Subcutaneous adipose tissue (tissue), 4 donors: ENCODE data around the gene FBXO5. TPM values are rescaled to one million over a fixed set of nuclear protein-coding genes. Genes with fewer than 3 reads are reported as not detected.

Source experiments
- CTCF ChIP-seq: fragments of 450-650 bp; IDR thresholded peaks from one replicate; pipeline ENCODE4 v1.5.1; 2016; ENCODE audit warnings: low read depth, mild to moderate bottlenecking, control low read depth, antibody characterized with exemption, moderate library complexity
- total RNA-seq, 4 donors: library from RNA; depleted of rRNA; stranded (reverse); fragments of >200 nt; gene quantifications; one replicate each; pipeline ENCODE4 v1.1.0, GENCODE V29; 2016

Gene FBXO5
- total RNA-seq, 4 donors from 2014 or later, result 3.1 to 4.8 (median 4.1) TPM

DNA sequence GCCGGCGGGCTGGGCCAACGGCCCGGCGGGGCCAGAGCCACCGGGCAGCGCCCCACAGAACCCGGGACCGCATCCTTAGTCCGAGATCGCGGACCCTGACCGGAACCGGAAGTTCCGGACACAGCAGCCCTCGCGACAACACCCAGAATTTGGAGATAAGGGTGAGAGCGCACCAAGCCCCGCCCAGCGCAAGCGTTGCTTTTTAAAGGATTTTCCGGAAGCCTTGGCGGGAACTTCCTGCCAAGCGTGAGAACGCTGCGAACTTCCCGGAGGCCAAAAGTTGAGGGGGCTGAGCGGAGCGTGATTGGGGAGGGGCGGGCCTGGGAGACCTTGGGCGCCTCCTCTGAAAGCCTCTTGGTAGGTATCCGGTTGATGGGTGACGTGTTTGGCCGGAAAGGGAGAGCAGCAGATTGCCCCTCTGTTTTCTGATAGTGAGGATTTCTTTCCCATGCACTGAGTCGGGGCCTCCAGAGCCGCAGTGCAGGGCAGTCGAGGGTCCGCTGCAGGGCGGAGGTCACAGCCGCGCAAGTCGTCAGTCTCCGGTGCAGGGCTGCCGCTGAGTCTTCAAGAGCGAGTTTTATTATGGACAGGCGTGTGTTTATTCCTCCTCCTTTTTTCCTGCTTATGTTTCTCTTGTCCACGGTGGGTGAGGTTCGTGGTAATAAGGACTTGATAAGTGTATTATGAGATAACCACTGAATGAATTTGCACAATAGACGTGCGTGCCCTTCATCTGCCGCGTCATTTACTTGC, 19.9 kb upstream of the FBXO5 start, which contains the start of gene MTRF1L:
Gene MTRF1L (minus strand): TSS at position 97 of the 753 bp plus-strand sequence. CDS start 24 bp downstream, at position 73.
- TF ChIP-seq CTCF, result no peak

- TF ChIP-seq CTCF, result no peak
Measured at GRCh38 chr6:153001767-153002612, 19.1 kb upstream of the FBXO5 start.

- TF ChIP-seq CTCF, result no peak
Measured at GRCh38 chr6:153000243-153000642, 17.4 kb upstream of the FBXO5 start.

- no peak for TF ChIP-seq CTCF
Measured at GRCh38 chr6:152993847-152994246, 11.0 kb upstream of the FBXO5 start.

DNA sequence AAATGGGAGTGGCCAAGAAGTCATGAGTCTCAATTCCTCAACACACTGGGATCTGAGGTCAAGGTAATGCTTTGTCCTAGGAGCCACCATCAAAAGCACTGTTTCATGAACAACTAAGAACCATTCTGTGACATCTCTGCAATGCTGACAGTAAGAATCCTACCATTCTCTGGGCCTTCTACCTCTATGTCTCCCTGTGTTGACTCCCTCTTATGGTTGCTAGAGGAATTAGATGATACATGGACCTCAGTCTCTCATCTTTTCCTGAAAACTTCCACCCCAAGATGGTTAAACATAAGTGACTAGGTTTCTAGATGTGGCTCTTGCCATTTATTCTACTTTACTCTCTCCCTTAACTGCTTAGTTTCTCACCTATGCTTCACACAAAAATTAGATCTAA, 10.6 kb upstream of the FBXO5 start:
- TF ChIP-seq CTCF, result no peak

DNA sequence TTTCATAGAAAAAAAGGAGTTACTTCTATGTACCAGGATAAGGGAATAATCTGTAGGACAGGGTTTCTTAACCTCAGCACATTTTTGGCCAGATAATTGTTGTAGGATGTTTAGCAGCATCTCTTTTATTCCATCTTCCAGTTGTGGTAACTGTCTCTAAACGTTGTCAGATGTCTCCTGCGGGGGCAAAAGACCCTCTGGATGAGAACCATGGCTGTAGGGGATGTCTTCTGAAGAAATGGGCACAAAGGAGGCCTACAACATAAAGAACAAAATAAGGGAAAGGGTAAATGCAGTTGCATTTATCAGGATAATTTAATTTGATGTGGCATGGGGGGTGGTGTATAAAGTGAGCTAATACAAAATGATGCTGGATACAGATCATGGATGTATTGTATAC, 4.1 kb upstream of the FBXO5 start:
- no peak for TF ChIP-seq CTCF

GRCh38 chr6:152984513-152984872, 1.7 kb upstream of the FBXO5 start:
- TF ChIP-seq CTCF, result no peak
